GM12878 (cell line): Measurements from ENCODE around the gene FABP7. TPM values are rescaled to one million over a fixed set of nuclear protein-coding genes. Genes with fewer than 3 reads are reported as not detected.

ENCODE experiments used
- ATAC-seq: fragments of 200-7000 bp; cut with Tn5 transposase; 3 replicates; pipeline ENCODE4 v1.9.1; 2020; ENCODE audit warnings: mild to moderate bottlenecking, moderate library complexity
- BruUV-seq: library from RNA; stranded (reverse); fragments of 400-500 nt; replicated peaks from 2 replicates; lab custom pipeline; 2021; lab: Mats Ljungman, UMichigan
- CTCF ChIA-PET: fragments of 300-600 bp; sonication (Branson Sonifier 250); formaldehyde crosslinking; extraction: SDS; loops from one replicate; lab custom pipeline; 2021; ENCODE audit warnings: inconsistent platforms; lab: Yijun Ruan, JAX
- POLR2A ChIA-PET: fragments of 350-600 bp; formaldehyde crosslinking; extraction: SDS; loops from one replicate; lab custom pipeline; 2021; ENCODE audit warnings: inconsistent platforms; lab: Charles Lee
- RAD21 ChIA-PET: fragments of 300-600 bp; sonication (Branson Sonifier 250); formaldehyde crosslinking; loops from one replicate; lab custom pipeline; 2023; ENCODE audit warnings: antibody characterized with exemption; ENCODE audit not compliant: unreplicated experiment; lab: Charles Lee
- SMC1A ChIA-PET: fragments of 300-600 bp; sonication (Branson Sonifier 250); formaldehyde crosslinking; loops from one replicate; lab custom pipeline; 2023; ENCODE audit not compliant: unreplicated experiment, uncharacterized antibody; lab: Charles Lee
- DNase-seq: peaks from one replicate; pipeline ENCODE4 v3.0.0-alpha.2; 2011; ENCODE audit warnings: low read depth, low spot score
- FAIRE-seq: peaks from 3 replicates; lab custom pipeline; 2011; peaks lifted over from hg19 to GRCh38; lab: Jason Lieb, UNC
- H2AFZ ChIP-seq: 2 replicates; pipeline ENCODE4 v1.6.0; 2011; ENCODE audit warnings: low read depth, low read length, control low read depth; ENCODE audit not compliant: control insufficient read depth
- H3K27ac ChIP-seq: 2 replicates; pipeline ENCODE4 v1.5.1; 2011; ENCODE audit warnings: control low read depth; ENCODE audit not compliant: control insufficient read depth, insufficient read depth
- H3K27me3 ChIP-seq, 2 experiments: replicated peaks in 1 of 2; 2 replicates each; pipeline versions ENCODE4 v1.6.0 to v1.6.1; 2011; ENCODE audit warnings: low read length in 1 of 2; ENCODE audit not compliant: control insufficient read depth in 2 of 2, insufficient read depth in 2 of 2
- H3K36me3 ChIP-seq, 2 experiments: 2 replicates each; pipeline ENCODE4 v1.5.1; 2011; ENCODE audit warnings: low read length in 1 of 2; ENCODE audit not compliant: control insufficient read depth in 2 of 2, insufficient read depth in 2 of 2
- H3K4me1 ChIP-seq: 2 replicates; pipeline ENCODE4 v1.6.1; 2011; ENCODE audit warnings: mild to moderate bottlenecking, low read length, moderate library complexity, mixed read lengths; ENCODE audit not compliant: control insufficient read depth, insufficient read depth
- H3K4me2 ChIP-seq: 2 replicates; pipeline ENCODE4 v1.6.0; 2011; ENCODE audit warnings: control low read depth; ENCODE audit not compliant: control insufficient read depth, insufficient read depth
- H3K4me3 ChIP-seq: fragments of 200-600 bp; sonication (generic); 2 replicates; pipeline ENCODE4 v1.5.1; 2016
- H3K79me2 ChIP-seq: 2 replicates; pipeline ENCODE4 v1.6.0; 2011; ENCODE audit warnings: low read length; ENCODE audit not compliant: control insufficient read depth, insufficient read depth
- H3K9ac ChIP-seq: 2 replicates; pipeline ENCODE4 v1.8.0; 2011; ENCODE audit warnings: low read length, control low read depth, mixed read lengths; ENCODE audit not compliant: control insufficient read depth, insufficient read depth
- H3K9me3 ChIP-seq: replicated peaks from 3 replicates; pipeline ENCODE4 v1.5.1; 2011; ENCODE audit warnings: mild to moderate bottlenecking, low read length; ENCODE audit not compliant: control insufficient read depth, insufficient read depth
- H4K20me1 ChIP-seq: 2 replicates; pipeline ENCODE4 v1.6.0; 2011; ENCODE audit not compliant: control insufficient read depth, insufficient read depth
- EED ChIP-seq: sonication (generic); IDR thresholded peaks from 2 replicates; pipeline ENCODE4 v1.6.1; 2016; ENCODE audit warnings: antibody characterized with exemption, low read depth
- EZH2 ChIP-seq: IDR thresholded peaks from 2 replicates; pipeline ENCODE4 v1.6.1; 2012; ENCODE audit warnings: low read depth, mild to moderate bottlenecking, control low read depth, inconsistent platforms, low read length, borderline replicate concordance; ENCODE audit not compliant: control insufficient read depth
- FOS ChIP-seq: IDR thresholded peaks from 3 replicates; pipeline ENCODE4 v1.6.1; 2011; ENCODE audit warnings: borderline replicate concordance; ENCODE audit not compliant: insufficient read length; ENCODE audit errors: extremely low read depth
- JUNB ChIP-seq: IDR thresholded peaks from 2 replicates; pipeline ENCODE4 v1.6.1; 2016; ENCODE audit warnings: antibody characterized with exemption, mild to moderate bottlenecking
- MTA2 ChIP-seq: fragments of 450-650 bp; IDR thresholded peaks from 2 replicates; pipeline ENCODE4 v1.6.1; 2016; ENCODE audit warnings: low read depth, mild to moderate bottlenecking, moderate library complexity
- NR2C1 ChIP-seq: fragments of 450-650 bp; IDR thresholded peaks from 2 replicates; pipeline ENCODE4 v1.6.1; 2017; ENCODE audit warnings: antibody characterized with exemption, mild to moderate bottlenecking, moderate library complexity
- WGBS: methylation state at CpG from one replicate; pipeline ENCODE4 v1.1.6; 2016; ENCODE audit warnings: low lambda C conversion rate; ENCODE audit not compliant: insufficient replicate concordance, insufficient coverage; ENCODE audit errors: missing lambda C conversion rate; 5-methylcytosine and 5-hydroxymethylcytosine counted together
- in situ Hi-C: fragments of 300-500 bp; cut with MboI; formaldehyde crosslinking; loops from 9 replicates; pipeline ENCODE4 v1.14.3; 2018; ENCODE audit warnings: mixed read lengths
- intact Hi-C: fragments of 100-400 bp; cut with micrococcal nuclease; formaldehyde crosslinking; loops from one replicate; pipeline ENCODE4 v1.14.2; 2022; ENCODE audit not compliant: unreplicated experiment
- polyA plus RNA-seq, 11 experiments: library from polyadenylated mRNA; depleted of rRNA in 4 of 11; unstranded in 6 of 11; stranded (reverse) in 5 of 11; fragments of >200 nt; fragmentation: Nextera tagmentation in 4 of 11; fragmentation: Illumina TruSeq in 1 of 11; extraction: Ambion mirVana in 4 of 11; extraction: Trizol in 1 of 11; gene quantifications; 1 replicate in 1 of 11; 2 replicates in 10 of 11; pipeline versions ENCODE4 v1.2.1 to v1.2.3, GENCODE V29; 2011 to 2016; ENCODE audit warnings: inconsistent platforms in 2 of 11, missing spikeins in 2 of 11, low read depth in 1 of 11
- total RNA-seq, 4 experiments: library from RNA; depleted of rRNA in 3 of 4; stranded (reverse); fragments of >200 nt in 3 of 4; fragmentation: Illumina TruSeq in 1 of 4; extraction: Trizol in 1 of 4; gene quantifications; 2 replicates each; pipeline versions ENCODE4 v1.2.1 to v1.2.3, GENCODE V29; 2013 to 2021
- TF ChIP-seq, protein P1 (sequence below): fragments of 150-350 bp; IDR thresholded peaks from 2 replicates; pipeline ENCODE4 v1.6.1; 2016; ENCODE audit warnings: low read depth, low read length
- TF ChIP-seq, protein P2 (sequence below): fragments of 450-650 bp; IDR thresholded peaks from 2 replicates; pipeline ENCODE4 v1.6.1; 2017; ENCODE audit warnings: mild to moderate bottlenecking, low read depth, inconsistent platforms; ENCODE audit not compliant: poor library complexity, severe bottlenecking
- TF ChIP-seq, protein P3 (sequence below): fragments of 450-650 bp; IDR thresholded peaks from 2 replicates; pipeline ENCODE4 v1.6.1; 2017; ENCODE audit warnings: antibody characterized with exemption, mild to moderate bottlenecking, moderate library complexity

FABP7 gene
- total and polyA plus RNA-seq, 10 of the 15 experiments (the other 5 are each of a cell fraction or from before 2014, with no cell fraction given): not detected

DNA sequence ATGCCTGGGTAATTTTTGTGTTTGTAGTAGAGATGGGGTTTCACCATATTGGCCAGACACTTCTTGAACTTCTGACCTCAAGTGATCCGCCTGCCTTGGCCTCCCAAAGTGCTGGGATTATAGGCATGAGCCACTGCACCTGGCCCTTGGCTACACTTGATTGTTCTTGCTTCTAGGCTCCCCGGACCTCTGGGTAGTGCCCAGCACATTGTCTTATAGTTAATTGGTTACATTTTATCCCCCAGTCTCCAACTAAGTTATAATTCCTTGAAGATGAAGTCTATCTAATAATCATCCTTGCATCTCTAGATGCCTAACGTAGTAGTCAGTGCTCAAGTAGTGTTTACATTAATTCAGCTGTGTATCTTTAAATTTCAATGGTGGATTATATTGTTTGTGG is 21.4 kb downstream of the FABP7 start:
- Histone ChIP-seq H3K9me3 (no peaks in the 10 kb centered on the region), H4K20me1 (no peaks in the 10 kb centered on the region), H3K79me2 (no peaks in the 10 kb centered on the region), H3K36me3 (no peaks in the 10 kb centered on the region), H3K4me3 (no peak overlapping the region), H3K27ac (no peak overlapping the region), H2AFZ (no peak overlapping the region), H3K4me1 (no peaks in the 10 kb centered on the region), H3K9ac (no peak overlapping the region), H3K27me3 (no peaks in the 10 kb centered on the region), H3K4me2 (no peak overlapping the region)
- in situ Hi-C loops (no loop called here), intact Hi-C loops (no loop called here)
- no peak for ATAC-seq
- FAIRE-seq: no peak
- SMC1A ChIA-PET: interaction anchor here (0.8 to 3.8 kb wide), 12 partner anchors 8 to 69 kb away, joined by 3 to 42 read pairs (median 4); partner anchors contain the start of gene SMPDL3A
- RAD21 ChIA-PET: interaction anchor here (1.3 kb wide), 1 partner anchor 68 kb away, joined by 6 read pairs; no protein-coding TSS in a partner anchor
- BruUV-seq: no TSS peak
- CTCF ChIA-PET: interaction anchor here (0.6 to 7.5 kb wide), 13 partner anchors 11 to 1150 kb away, joined by 3 to 59 read pairs (median 4); no protein-coding TSS in a partner anchor
- no peak for DNase-seq
- WGBS: 22% methylated on average over 3 of the region's 3 CpGs
- POLR2A ChIA-PET: interaction anchor here (1.1 kb wide), 1 partner anchor 12 kb away, joined by 5 read pairs; the partner anchor contains the start of gene SMPDL3A
- TF ChIP-seq NR2C1 (no peak), EZH2 (no peak), FOS (no peak), JUNB (no peak), MTA2 (no peak), EED (no peak)
- TF ChIP-seq, protein P1, sequence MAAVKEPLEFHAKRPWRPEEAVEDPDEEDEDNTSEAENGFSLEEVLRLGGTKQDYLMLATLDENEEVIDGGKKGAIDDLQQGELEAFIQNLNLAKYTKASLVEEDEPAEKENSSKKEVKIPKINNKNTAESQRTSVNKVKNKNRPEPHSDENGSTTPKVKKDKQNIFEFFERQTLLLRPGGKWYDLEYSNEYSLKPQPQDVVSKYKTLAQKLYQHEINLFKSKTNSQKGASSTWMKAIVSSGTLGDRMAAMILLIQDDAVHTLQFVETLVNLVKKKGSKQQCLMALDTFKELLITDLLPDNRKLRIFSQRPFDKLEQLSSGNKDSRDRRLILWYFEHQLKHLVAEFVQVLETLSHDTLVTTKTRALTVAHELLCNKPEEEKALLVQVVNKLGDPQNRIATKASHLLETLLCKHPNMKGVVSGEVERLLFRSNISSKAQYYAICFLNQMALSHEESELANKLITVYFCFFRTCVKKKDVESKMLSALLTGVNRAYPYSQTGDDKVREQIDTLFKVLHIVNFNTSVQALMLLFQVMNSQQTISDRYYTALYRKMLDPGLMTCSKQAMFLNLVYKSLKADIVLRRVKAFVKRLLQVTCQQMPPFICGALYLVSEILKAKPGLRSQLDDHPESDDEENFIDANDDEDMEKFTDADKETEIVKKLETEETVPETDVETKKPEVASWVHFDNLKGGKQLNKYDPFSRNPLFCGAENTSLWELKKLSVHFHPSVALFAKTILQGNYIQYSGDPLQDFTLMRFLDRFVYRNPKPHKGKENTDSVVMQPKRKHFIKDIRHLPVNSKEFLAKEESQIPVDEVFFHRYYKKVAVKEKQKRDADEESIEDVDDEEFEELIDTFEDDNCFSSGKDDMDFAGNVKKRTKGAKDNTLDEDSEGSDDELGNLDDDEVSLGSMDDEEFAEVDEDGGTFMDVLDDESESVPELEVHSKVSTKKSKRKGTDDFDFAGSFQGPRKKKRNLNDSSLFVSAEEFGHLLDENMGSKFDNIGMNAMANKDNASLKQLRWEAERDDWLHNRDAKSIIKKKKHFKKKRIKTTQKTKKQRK: no peak
- TF ChIP-seq, protein P2, sequence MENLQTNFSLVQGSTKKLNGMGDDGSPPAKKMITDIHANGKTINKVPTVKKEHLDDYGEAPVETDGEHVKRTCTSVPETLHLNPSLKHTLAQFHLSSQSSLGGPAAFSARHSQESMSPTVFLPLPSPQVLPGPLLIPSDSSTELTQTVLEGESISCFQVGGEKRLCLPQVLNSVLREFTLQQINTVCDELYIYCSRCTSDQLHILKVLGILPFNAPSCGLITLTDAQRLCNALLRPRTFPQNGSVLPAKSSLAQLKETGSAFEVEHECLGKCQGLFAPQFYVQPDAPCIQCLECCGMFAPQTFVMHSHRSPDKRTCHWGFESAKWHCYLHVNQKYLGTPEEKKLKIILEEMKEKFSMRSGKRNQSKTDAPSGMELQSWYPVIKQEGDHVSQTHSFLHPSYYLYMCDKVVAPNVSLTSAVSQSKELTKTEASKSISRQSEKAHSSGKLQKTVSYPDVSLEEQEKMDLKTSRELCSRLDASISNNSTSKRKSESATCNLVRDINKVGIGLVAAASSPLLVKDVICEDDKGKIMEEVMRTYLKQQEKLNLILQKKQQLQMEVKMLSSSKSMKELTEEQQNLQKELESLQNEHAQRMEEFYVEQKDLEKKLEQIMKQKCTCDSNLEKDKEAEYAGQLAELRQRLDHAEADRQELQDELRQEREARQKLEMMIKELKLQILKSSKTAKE: no peak
- TF ChIP-seq, protein P3, sequence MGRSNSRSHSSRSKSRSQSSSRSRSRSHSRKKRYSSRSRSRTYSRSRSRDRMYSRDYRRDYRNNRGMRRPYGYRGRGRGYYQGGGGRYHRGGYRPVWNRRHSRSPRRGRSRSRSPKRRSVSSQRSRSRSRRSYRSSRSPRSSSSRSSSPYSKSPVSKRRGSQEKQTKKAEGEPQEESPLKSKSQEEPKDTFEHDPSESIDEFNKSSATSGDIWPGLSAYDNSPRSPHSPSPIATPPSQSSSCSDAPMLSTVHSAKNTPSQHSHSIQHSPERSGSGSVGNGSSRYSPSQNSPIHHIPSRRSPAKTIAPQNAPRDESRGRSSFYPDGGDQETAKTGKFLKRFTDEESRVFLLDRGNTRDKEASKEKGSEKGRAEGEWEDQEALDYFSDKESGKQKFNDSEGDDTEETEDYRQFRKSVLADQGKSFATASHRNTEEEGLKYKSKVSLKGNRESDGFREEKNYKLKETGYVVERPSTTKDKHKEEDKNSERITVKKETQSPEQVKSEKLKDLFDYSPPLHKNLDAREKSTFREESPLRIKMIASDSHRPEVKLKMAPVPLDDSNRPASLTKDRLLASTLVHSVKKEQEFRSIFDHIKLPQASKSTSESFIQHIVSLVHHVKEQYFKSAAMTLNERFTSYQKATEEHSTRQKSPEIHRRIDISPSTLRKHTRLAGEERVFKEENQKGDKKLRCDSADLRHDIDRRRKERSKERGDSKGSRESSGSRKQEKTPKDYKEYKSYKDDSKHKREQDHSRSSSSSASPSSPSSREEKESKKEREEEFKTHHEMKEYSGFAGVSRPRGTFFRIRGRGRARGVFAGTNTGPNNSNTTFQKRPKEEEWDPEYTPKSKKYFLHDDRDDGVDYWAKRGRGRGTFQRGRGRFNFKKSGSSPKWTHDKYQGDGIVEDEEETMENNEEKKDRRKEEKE: no peak
- TF ChIP-seq, all 136 proteins: peak for 0
